CD4-positive, alpha-beta T cell treated with Interleukin-21 for 1 hour (primary cell): Measurements from ENCODE around the gene SULT1C4.
"Not testable (repeated sequence)": the region's sequence is repeated elsewhere in the genome, so short reads cannot be mapped to it uniquely, and the experiment has no call there.

Experiments
- DNase-seq: peaks from one replicate; pipeline ENCODE4 v3.0.0-alpha.2; 2020

Gene SULT1C4

DNA sequence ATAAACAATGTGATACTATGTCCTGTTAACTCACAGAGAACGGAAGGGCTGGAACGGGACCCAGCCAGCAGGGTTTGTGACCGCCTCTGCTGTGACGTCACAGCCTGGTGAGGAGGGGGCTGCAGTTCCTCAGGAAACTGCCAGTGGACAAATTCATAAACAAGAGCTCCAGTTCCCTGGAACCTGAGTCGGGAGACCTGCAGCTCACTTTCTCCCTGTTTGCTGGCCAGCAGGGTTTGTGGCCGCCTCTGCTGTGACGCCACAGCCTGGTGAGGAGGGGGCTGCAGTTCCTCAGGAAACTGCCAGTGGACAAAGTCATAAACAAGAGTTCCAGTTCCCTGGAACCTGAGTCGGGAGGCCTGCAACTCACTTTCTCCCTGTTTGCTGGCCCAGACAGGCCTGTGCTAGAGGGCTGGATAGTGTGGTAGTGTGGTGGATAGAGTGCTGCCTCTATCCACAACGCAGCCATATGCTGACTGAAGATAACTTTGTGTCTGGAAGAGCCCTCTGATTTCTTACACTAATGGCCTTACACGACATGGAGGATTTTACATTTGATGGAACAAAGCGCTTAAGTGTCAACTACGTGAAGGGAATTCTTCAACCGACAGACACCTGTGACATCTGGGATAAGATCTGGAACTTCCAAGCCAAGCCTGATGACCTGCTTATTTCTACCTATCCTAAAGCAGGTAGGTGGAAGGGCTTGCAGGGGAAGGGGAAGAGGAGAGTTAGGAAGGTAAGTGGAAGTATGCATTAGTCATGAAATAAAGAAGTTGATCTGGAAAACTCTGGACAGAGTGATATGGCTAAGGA lies at the start of gene SULT1C4:
SULT1C4 (plus strand) TSS at position 140 of the 816 bp plus-strand sequence; CDS start at position 524, 384 bp downstream.
- no peak for DNase-seq

DNA sequence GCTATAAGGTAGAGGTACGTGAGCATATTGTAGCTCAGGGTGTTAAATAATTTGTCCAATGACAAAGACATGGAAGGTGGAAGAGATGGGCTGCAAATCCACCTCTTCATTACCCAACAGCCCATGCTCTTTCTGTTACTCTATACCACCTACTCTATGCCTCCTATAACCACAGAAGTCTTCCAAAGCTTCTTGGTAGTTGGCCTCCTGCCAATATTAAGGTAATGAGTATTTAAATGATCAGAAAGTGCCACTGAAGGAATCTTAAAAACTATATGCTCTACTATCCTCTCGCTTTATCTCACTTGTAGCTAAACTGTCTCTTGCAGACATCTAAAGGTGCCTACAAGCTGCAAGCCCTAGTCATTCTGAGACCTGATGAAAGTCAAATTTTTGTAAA lies 48.0 kb upstream of the SULT1C4 start:
- no peak for DNase-seq

DNA sequence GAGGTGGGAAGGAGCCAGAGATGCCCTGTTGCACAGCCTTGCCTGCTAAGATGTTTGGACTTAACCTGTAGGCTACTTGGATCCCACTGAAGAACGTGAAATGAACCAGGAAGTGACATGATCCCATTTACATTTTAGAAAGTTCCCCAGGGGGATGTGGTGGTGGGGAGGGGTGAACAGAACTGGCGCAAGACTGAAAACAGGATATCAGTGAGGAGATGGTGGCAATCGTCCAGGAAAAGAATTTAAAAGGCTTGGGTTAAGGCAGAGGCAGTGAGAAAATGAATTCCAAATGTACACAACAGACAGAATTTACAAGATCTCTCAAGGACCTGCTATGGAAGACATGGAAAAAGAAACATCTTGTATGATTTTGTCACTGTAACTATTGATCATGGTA lies 46.8 kb upstream of the SULT1C4 start:
- DNase-seq = no peak

- DNase-seq = no peak
These were observed 31.8 kb upstream of the SULT1C4 start for GRCh38 chr2:108345951-108346350.

DNA sequence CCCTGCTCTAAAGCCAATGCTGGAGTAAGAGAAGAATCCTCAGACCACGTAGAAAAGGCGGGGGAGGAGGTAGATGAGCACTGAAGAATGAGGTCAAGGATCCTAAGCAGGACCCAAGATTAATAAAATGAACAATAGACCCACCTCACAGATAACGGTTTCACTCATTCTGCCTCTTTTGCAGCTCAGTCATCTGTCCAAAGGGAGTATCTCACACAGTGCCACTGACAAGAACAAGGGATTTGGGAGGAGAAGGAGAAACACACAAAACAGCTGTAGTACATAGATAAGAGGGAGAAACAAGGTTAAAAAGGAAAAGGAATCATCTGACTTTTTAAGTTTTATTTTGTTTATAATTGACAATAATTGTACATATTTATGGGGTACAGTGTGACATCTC lies 30.9 kb upstream of the SULT1C4 start:
- no peak for DNase-seq

DNA sequence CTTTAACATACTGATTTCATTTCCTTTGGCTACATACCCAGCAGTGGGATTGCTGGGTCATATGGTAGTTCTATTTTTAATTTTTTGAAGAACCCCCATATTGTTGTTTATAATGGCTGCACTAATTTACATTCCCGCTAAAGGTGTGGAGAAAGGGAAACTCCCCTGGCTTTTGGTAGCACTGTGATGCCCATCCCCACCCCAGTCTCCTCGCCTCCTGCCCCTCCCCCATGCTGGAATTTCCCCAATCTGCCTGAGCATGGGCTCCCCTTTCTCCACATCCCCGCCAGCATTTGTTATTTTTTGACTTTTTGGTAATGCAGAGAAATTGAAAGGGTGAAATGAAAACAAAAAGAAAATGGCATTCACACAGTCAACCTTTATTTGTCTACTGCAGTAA lies 30.0 kb upstream of the SULT1C4 start:
- DNase-seq = no peak

DNA sequence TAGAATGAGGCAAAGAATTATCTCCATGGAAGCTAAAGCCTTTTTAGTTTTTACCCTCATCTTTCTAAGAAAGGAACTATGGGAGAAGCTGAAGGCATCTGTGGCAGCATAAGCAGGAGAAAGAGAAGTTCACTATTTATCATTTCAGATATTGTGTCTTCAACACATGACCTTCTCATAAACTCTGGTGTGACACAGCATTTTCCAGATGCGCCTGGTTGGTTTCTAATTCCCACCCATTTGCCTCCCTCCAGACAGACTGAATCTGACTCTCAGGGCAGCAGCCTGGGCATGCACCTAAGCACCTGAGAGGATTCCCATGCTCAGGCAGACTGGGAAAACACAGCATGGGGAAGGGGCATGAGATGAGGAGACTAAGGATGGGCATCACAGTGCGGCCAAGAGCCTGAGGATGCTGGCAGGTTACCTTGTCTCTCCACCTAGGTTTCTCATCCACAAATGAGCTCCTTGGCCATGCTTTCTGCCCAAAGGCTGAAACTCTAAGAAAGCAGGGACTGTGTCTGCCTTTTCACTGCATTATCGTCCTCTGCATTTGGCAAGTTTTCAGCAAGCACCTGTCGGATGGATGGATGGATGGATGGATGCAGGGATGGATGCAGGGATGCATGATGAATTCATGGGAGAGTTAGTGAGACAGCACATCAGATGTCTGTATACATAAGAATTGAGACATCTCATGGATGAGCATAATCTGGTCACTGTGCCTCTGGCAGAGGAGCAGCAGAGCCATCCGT lies 28.8 kb upstream of the SULT1C4 start:
- no peak for DNase-seq

- DNase-seq = no peak
These were observed 28.2 kb upstream of the SULT1C4 start for GRCh38 chr2:108349571-108349928.

DNA sequence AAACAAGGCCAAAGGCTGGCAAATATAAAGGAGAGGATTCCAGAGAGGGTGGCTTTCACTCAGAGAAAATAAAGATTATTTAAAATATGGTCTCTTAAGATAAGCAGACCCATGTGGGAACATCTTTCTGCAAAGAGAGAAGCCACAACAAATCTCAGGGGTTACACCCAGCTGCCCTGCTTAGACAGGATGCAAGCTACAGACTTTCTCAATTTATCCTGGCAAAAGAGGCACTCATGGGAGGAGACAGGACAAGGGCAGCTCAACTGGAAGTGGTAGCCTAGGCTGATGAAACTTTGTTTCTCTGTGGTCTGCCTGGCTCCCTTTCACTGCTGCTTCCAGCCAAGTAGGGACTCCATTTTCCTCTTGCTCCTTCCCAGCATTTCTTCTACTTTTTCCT lies 25.9 kb upstream of the SULT1C4 start:
- DNase-seq = no peak

DNA sequence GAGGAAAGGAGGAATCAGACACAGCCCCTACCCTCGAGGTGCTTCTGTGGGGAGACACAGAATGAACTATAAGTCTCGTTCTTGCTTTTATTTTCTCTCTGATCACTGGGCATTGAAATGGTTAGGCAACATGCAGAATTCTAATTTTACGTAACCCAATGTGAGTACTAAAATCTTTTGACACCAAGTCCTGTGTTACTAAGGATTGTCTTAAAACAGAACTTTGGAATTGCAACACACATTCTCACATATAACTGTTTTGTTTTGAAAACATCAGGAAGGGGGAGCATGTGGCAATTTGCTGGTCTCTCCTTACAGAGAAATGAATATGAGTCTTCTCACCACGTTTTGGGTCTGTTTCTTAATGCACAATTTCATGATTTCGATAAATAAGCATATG lies 23.6 kb upstream of the SULT1C4 start:
- DNase-seq = no peak

- DNase-seq = no peak
These were observed 21.6 kb upstream of the SULT1C4 start for GRCh38 chr2:108355906-108356734.

GRCh38 chr2:108359336-108359735 lies 18.4 kb upstream of the SULT1C4 start:
- DNase-seq = not testable (repeated sequence)

- DNase-seq = no peak
These were observed 16.8 kb upstream of the SULT1C4 start for GRCh38 chr2:108360776-108361468.

GRCh38 chr2:108363024-108363907 lies 14.5 kb upstream of the SULT1C4 start:
- no peak for DNase-seq

DNA sequence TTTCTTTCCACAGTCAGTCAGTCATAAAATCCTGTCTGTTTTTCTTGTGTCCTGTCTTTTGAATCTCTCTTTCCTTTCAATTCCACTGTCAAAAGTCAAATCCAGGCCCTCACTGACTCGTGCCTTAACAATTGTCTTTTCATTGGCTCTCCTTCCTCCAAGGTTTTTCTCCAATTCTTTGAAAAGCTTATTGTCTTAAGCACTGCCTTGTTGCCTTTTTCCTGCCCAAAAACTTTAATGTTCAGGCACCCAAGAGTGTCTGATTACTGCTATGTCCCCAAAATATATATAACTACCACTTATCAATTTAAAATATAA lies 13.9 kb upstream of the SULT1C4 start:
- DNase-seq = no peak

DNA sequence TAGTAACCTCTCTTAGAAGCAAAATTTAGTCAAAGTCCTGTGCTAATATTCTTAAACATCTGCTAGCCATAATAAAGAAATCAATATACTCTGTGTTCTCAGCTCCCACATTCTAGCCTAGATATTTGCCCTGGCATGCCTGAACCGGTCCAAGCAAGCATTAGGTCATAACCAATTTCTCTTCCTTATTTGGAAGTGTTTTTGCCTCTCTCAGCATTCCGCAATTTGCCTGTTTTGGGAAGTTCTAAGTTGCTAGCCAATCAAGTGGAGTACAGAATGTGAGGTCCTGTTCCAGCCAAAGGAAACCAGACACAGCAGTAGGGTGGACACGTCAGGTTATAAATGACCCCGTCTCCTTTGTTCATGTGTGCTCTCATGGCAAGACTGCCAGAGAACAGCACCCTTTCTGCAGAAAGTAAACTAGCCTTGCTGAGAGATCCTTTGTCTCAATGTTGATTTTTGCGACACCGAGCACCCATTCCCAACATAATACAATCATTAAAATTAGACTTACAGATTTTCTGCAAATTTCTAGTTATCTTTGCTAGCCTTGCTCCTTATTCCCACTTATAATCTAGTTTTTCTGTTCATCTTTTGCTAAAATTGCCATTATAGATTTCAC lies 13.0 kb upstream of the SULT1C4 start:
- no peak for DNase-seq

- DNase-seq = no peak
These were observed 12.1 kb upstream of the SULT1C4 start for GRCh38 chr2:108365656-108366055.

GRCh38 chr2:108367014-108367413 lies 10.7 kb upstream of the SULT1C4 start:
- DNase-seq = no peak

- no peak for DNase-seq
These were observed 10.1 kb upstream of the SULT1C4 start for GRCh38 chr2:108367561-108368175.

DNA sequence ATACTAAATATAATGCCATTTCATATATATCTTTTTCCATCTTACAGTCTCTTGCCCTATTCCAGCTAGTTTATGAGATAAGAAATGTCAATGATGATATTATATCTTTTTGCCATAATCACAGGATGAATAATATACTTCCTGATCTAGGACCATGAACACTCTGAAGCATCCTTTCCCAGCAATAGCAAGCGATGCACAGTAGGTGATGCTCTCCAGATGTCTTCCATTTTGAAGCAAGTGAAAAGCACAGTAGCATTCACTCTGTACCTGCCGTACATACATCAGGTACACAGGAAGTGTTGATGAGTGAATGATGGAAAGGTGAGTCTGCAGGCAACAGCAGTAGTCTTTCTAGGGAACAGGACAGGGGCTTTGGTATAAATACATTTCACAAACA lies 8.6 kb upstream of the SULT1C4 start:
- no peak for DNase-seq

GRCh38 chr2:108370080-108370479 lies 7.7 kb upstream of the SULT1C4 start:
- DNase-seq = no peak
